H9 (cell line): ENCODE results near the gene ECSIT. TPM values are rescaled to one million over a fixed set of nuclear protein-coding genes. Genes with fewer than 3 reads are reported as not detected.
A peak's percentile ranks its signal among the peaks of the same experiment; 100 is the strongest.

Source experiments
- DNase-seq: peaks from one replicate; pipeline ENCODE4 v3.0.0-alpha.2; 2017
- H2AFZ ChIP-seq: one replicate; pipeline ENCODE4 v1.6.1; 2013; ENCODE audit warnings: mild to moderate bottlenecking, low read length, control low read depth, moderate library complexity
- H2AK5ac ChIP-seq: 2 replicates; pipeline ENCODE4 v1.6.1; 2013; ENCODE audit warnings: low read length, control low read depth, mixed read lengths; ENCODE audit not compliant: insufficient read length
- H2BK120ac ChIP-seq: one replicate; pipeline ENCODE4 v1.6.1; 2013; ENCODE audit warnings: low read depth, mild to moderate bottlenecking, low read length, control low read depth, inconsistent platforms; ENCODE audit not compliant: poor library complexity, severe bottlenecking
- H2BK12ac ChIP-seq: 2 replicates; pipeline ENCODE4 v1.6.1; 2013; ENCODE audit warnings: low read length, control low read depth, mixed read lengths, low read depth; ENCODE audit not compliant: insufficient read length
- H2BK15ac ChIP-seq: 2 replicates; pipeline ENCODE4 v1.6.1; 2013; ENCODE audit warnings: low read depth, low read length, control low read depth
- H2BK20ac ChIP-seq: one replicate; pipeline ENCODE4 v1.6.1; 2013; ENCODE audit warnings: low read depth, mild to moderate bottlenecking, low read length, control low read depth, inconsistent platforms; ENCODE audit not compliant: poor library complexity, severe bottlenecking
- H2BK5ac ChIP-seq: 2 replicates; pipeline ENCODE4 v1.6.1; 2013; ENCODE audit warnings: low read length, control low read depth, mixed read lengths; ENCODE audit not compliant: insufficient read length
- H3K14ac ChIP-seq: 2 replicates; pipeline ENCODE4 v1.6.1; 2013; ENCODE audit warnings: low read length, control low read depth; ENCODE audit not compliant: insufficient read depth
- H3K18ac ChIP-seq: 2 replicates; pipeline ENCODE4 v1.6.1; 2013; ENCODE audit warnings: low read depth, mild to moderate bottlenecking, mixed read lengths, low read length, control low read depth; ENCODE audit not compliant: insufficient read length
- H3K23ac ChIP-seq: 2 replicates; pipeline ENCODE4 v1.6.1; 2013; ENCODE audit warnings: low read length, control low read depth, mixed read lengths, low read depth; ENCODE audit not compliant: insufficient read length
- H3K23me2 ChIP-seq: 2 replicates; pipeline ENCODE4 v1.6.1; 2013; ENCODE audit warnings: low read depth, mild to moderate bottlenecking, mixed read lengths, low read length, control low read depth; ENCODE audit not compliant: insufficient read length, poor library complexity, severe bottlenecking
- H3K27ac ChIP-seq: 2 replicates; pipeline ENCODE4 v1.5.1; 2013; ENCODE audit warnings: low read length, control low read depth, mixed read lengths, low read depth; ENCODE audit not compliant: insufficient read length
- H3K27me3 ChIP-seq: 2 replicates; pipeline ENCODE4 v1.6.1; 2013; ENCODE audit warnings: low read length, control low read depth, inconsistent platforms; ENCODE audit not compliant: insufficient read depth
- H3K4ac ChIP-seq: 2 replicates; pipeline ENCODE4 v1.6.1; 2013; ENCODE audit warnings: low read depth, mild to moderate bottlenecking, control low read depth, inconsistent platforms, low read length, moderate library complexity
- H3K4me1 ChIP-seq: 2 replicates; pipeline ENCODE4 v1.6.1; 2013; ENCODE audit warnings: low read length, control low read depth, inconsistent platforms; ENCODE audit not compliant: insufficient read depth
- H3K4me2 ChIP-seq: 2 replicates; pipeline ENCODE4 v1.6.1; 2013; ENCODE audit warnings: low read length, control low read depth, mixed read lengths; ENCODE audit not compliant: insufficient read length, insufficient read depth
- H3K56ac ChIP-seq: 2 replicates; pipeline ENCODE4 v1.6.1; 2013; ENCODE audit warnings: low read depth, mild to moderate bottlenecking, mixed read lengths, low read length, control low read depth; ENCODE audit not compliant: insufficient read length
- H3K79me1 ChIP-seq: 2 replicates; pipeline ENCODE4 v1.6.1; 2013; ENCODE audit warnings: low read depth, mild to moderate bottlenecking, moderate library complexity, low read length, control low read depth, inconsistent platforms; ENCODE audit not compliant: insufficient read depth, poor library complexity, severe bottlenecking
- H3K79me2 ChIP-seq: 2 replicates; pipeline ENCODE4 v1.6.1; 2013; ENCODE audit warnings: low read length, control low read depth, inconsistent platforms; ENCODE audit not compliant: insufficient read depth
- H3K9ac ChIP-seq: 2 replicates; pipeline ENCODE4 v1.6.1; 2013; ENCODE audit warnings: low read length, control low read depth, mixed read lengths; ENCODE audit not compliant: insufficient read length; ENCODE audit errors: extremely low read depth
- H3K9me3 ChIP-seq: one replicate; pipeline ENCODE4 v1.6.1; 2013; ENCODE audit warnings: low read depth, low read length, inconsistent platforms; ENCODE audit not compliant: control insufficient read depth
- H3T11ph ChIP-seq: one replicate; pipeline ENCODE4 v1.6.1; 2013; ENCODE audit warnings: mild to moderate bottlenecking, low read length, control low read depth, inconsistent platforms
- H4K20me1 ChIP-seq: one replicate; pipeline ENCODE4 v1.6.1; 2013; ENCODE audit not compliant: control insufficient read depth, insufficient read length, insufficient read depth
- H4K5ac ChIP-seq: 2 replicates; pipeline ENCODE4 v1.6.1; 2013; ENCODE audit warnings: low read depth, mild to moderate bottlenecking, mixed read lengths, low read length, control low read depth; ENCODE audit not compliant: insufficient read length
- H4K8ac ChIP-seq: replicated peaks from 2 replicates; pipeline ENCODE4 v1.6.1; 2013; ENCODE audit warnings: low read length, control low read depth, mixed read lengths, low read depth; ENCODE audit not compliant: insufficient read length
- H4K91ac ChIP-seq: 2 replicates; pipeline ENCODE4 v1.6.1; 2013; ENCODE audit warnings: low read depth, mild to moderate bottlenecking, moderate library complexity, mixed read lengths, low read length, control low read depth; ENCODE audit not compliant: insufficient read length
- H3K27ac Mint-ChIP-seq, 3 experiments: 2 replicates in 2 of 3; 3 replicates in 1 of 3; pipeline ENCODE4 v1.8.0; 2020 to 2021; ENCODE audit warnings: mixed read lengths in 3 of 3, mild to moderate bottlenecking in 1 of 3, moderate library complexity in 1 of 3
- H3K27me3 Mint-ChIP-seq: 2 replicates; pipeline ENCODE4 v1.8.0; 2021; ENCODE audit warnings: low read depth, mild to moderate bottlenecking, moderate library complexity, mixed read lengths
- H3K36me3 Mint-ChIP-seq, 3 experiments: 2 replicates in 2 of 3; 3 replicates in 1 of 3; pipeline ENCODE4 v1.8.0; 2020 to 2021; ENCODE audit warnings: low read depth in 3 of 3, mixed read lengths in 3 of 3; ENCODE audit not compliant: insufficient read depth in 1 of 3
- H3K4me1 Mint-ChIP-seq, 2 experiments: 2 replicates each; pipeline ENCODE4 v1.8.0; 2020; ENCODE audit warnings: mixed read lengths in 2 of 2
- H3K4me3 Mint-ChIP-seq, 2 experiments: 2 replicates in 1 of 2; 3 replicates in 1 of 2; pipeline ENCODE4 v1.8.0; 2020 to 2021; ENCODE audit warnings: mild to moderate bottlenecking in 2 of 2, mixed read lengths in 2 of 2, moderate library complexity in 1 of 2
- H3K9me3 Mint-ChIP-seq, 2 experiments: 2 replicates in 1 of 2; 3 replicates in 1 of 2; pipeline ENCODE4 v1.8.0; 2020; ENCODE audit warnings: mild to moderate bottlenecking in 2 of 2, mixed read lengths in 2 of 2, moderate library complexity in 1 of 2
- CTCF ChIP-seq: fragments of 200-600 bp; sonication (generic); conservative IDR thresholded peaks from 3 replicates; pipeline ENCODE4 v1.8.0; 2021; ENCODE audit warnings: antibody characterized with exemption, mild to moderate bottlenecking
- WGBS: extraction: QIAGEN DNeasy Blood & Tissue Kit; methylation state at CpG from one replicate; pipeline ENCODE4 v1.1.7; 2013; ENCODE audit warnings: missing lambda C conversion rate, low lambda C conversion rate, mixed read lengths; ENCODE audit not compliant: insufficient read length; ENCODE audit errors: extremely low coverage; 5-methylcytosine and 5-hydroxymethylcytosine counted together
- total RNA-seq: library from RNA; stranded (reverse); gene quantifications from 2 replicates; pipeline ENCODE4 v1.2.1, GENCODE V29; 2021

ECSIT gene
- total RNA-seq, 1 experiment from 2014 or later: 42.4 TPM

- Mint-ChIP-seq H3K36me3 (peaks cover 2 to 16% (median 5%) of the 10 kb centered on the region in 3 experiments; a peak in 4 of 7 replicates), H3K4me3 (no peak overlapping the region), H3K27me3 (no peaks in the 10 kb centered on the region; the same call in 1 of the 2 replicates), H3K27ac (0 out of 7 replicates have a peak overlapping the region, but pooled peaks of 1 of the 3 experiments have one; percentile 39), H3K9me3 (no peaks in the 10 kb centered on the region), H3K4me1 (peaks cover 2 to 3% of the 10 kb centered on the region in 2 experiments; a peak in 3 of 4 replicates)
- Histone ChIP-seq H4K8ac (no peak overlapping the region), H3K56ac (no peak overlapping the region), H3K18ac (no peak overlapping the region), H2BK120ac (no peak overlapping the region), H4K20me1 (no peaks in the 10 kb centered on the region), H3K27ac (no peak overlapping the region), H3K79me1 (no peaks in the 10 kb centered on the region), H3K23ac (no peak overlapping the region), H2BK15ac (no peak overlapping the region), H3K79me2 (no peaks in the 10 kb centered on the region), H3K4me1 (no peaks in the 10 kb centered on the region), H3K9ac (no peak overlapping the region), H4K5ac (no peak overlapping the region), H3K27me3 (no peaks in the 10 kb centered on the region), H3K4me2 (no peak overlapping the region), H2BK20ac (no peak overlapping the region), H3K9me3 (no peaks in the 10 kb centered on the region), H2BK12ac (no peak overlapping the region), H3K4ac (no peak overlapping the region), H2AK5ac (no peak overlapping the region), H2BK5ac (no peak overlapping the region), H3T11ph (no peak overlapping the region), H2AFZ (no peak overlapping the region), H3K14ac (no peak overlapping the region), H4K91ac (no peak overlapping the region), H3K23me2 (no peaks in the 10 kb centered on the region)
- TF ChIP-seq CTCF: no peak
- no CpG with 5 or more reads among the region's 14 CpGs for WGBS
- no peak for DNase-seq
Measured at GRCh38 chr19:11547929-11548700, 19.2 kb upstream of the ECSIT start.
